Measurements from ENCODE around the gene ABR.
"Not testable (repeated sequence)": the region's sequence is repeated elsewhere in the genome, so short reads cannot be mapped to it uniquely, and the experiment has no call there.

The ABR gene

GRCh38 chr17:1199271-1199743 is 19.5 kb upstream of the ABR start:
- not testable (repeated sequence) for DNase-seq

DNA sequence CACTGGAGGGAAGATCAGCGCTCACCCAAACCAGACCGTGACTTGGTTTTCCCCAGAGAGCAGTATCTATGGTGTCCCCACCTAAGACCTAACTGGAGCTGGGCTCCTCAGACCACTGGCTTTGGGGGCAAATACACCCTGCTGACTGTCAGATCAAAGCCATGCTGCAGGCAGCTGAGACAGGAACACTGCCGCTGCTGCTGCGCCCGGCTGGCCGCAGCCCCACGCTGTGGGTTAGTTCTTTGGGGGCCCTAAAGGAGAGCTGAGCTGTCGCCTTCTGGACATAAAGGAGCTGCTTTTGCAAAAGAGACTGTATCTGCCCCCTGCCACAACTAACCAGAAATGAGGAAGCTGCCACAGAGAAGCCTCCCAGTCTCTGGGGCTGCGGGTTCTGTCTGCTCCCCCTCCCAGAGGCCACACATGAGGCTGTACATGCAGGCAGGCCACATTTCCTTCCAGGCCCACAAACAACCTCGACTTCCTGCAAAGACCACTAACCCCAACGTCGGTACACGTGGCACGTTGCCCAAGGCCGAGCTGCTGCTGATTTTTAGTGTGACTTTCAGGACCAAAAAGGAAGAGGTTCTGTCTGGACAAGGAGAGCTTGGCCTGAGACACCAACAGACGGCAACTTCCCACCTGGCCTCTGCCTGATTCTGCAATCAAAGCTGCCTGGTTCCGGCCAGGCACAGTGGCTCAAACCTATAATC is 18.2 kb upstream of the ABR start:
- DNase-seq = peak; percentile 92

- peak; percentile 86 for DNase-seq
These were observed 17.6 kb upstream of the ABR start for GRCh38 chr17:1197379-1197778.

- no peak for DNase-seq
These were observed 17.2 kb upstream of the ABR start for GRCh38 chr17:1196946-1197345.

DNA sequence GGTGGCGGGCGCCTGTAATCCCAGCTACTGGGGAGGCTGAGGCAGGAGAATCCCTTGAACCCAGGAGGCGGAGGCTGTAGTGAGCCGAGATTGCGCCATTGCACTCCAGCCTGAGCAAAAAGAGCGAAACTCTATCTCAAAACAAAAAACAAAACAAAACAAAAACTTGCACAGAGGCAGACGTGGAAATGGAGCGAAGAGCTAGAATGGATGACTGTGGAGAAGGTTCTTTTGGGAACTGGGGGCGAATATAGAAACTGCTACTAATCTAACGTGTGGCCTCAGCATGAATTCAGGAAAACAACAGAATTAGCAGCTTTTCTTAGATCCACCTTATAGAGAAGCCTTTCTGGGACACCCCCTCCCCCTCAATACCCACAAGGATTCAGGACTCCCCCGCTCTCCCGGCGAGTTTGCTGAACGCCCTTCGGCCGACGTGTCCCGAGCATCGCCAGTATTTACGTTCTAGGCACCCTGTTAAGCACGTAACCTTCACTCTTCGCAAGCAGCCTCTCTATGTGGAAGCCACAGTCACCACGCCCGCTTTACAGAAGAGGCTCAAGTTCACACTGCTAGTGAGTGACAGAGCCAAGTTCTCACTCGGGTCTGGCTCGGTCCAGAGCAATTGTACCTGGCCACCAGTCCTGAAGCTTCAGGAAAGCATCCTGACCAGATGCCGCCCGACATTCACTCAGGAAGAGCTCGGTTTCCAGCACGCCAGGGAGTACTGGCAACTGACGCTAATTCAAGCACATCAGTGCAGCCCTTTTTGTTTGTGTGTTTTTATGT is 13.3 kb upstream of the ABR start:
- DNase-seq = no peak

- no peak for DNase-seq
These were observed 11.1 kb upstream of the ABR start for GRCh38 chr17:1190751-1191331.

GRCh38 chr17:1188812-1189504 is 9.2 kb upstream of the ABR start:
- DNase-seq = no peak

- DNase-seq = peak; percentile 81
These were observed 7.4 kb upstream of the ABR start for GRCh38 chr17:1186923-1187771.

GRCh38 chr17:1186214-1186820 is 6.5 kb upstream of the ABR start:
- DNase-seq = no peak

- DNase-seq = no peak
These were observed 3.5 kb upstream of the ABR start for GRCh38 chr17:1183171-1183873.

GRCh38 chr17:1182811-1183170 is 3.0 kb upstream of the ABR start:
- DNase-seq = no peak

DNA sequence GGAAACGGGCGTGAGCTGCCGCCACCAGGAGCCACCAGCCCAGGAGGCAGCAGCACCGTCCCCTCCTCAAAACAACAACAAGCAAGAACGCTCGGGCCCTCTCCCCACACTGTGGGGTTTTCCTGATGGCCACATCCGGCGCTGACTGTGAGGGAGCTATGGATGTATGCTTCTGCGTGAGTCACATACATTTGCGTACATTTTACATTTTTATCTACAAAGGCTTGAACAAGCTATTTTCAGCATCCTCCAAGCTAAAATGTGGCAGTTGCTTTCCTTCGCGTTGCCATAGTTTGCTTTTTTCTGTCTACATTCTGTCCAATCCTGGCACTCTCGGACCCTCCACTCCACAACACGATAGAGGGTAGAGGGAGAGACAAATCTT is 2.0 kb upstream of the ABR start:
- no peak for DNase-seq

GRCh38 chr17:1180958-1181752 is 1.4 kb upstream of the ABR start:
- no peak for DNase-seq

GRCh38 chr17:1179112-1179817 is 516 bp downstream of the ABR start:
- no peak for DNase-seq

- no peak for DNase-seq
These were observed 2.6 kb downstream of the ABR start for GRCh38 chr17:1177016-1177700.

DNA sequence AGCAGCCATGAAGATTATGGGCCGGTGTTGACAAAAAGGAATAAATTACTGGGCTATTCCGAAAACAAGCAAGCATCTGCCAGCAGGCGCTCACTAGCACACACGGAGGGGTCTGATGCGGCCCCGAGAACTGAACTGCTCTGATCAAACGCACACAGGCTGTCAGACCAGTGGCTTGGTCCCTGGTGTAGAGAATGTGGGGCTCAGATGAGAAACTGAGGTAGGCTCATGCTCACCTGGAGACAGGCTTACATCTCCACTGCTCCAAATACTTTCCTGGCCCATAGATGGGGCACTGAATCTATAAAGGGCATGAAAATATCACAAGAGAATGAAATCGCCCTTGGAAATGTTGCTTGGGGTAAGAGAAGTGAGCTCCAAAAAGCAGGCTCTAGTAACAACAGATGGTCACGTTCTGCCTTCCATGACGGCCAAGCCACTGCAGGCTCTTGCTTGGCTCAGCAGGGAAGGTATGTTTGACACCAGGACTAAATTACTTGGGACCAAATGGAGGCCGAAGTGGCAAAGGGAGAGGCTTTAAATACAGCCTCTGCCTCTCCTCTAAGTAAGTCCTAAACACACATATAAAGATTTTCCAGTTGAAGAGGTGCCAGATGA is 5.4 kb downstream of the ABR start:
- no peak for DNase-seq

DNA sequence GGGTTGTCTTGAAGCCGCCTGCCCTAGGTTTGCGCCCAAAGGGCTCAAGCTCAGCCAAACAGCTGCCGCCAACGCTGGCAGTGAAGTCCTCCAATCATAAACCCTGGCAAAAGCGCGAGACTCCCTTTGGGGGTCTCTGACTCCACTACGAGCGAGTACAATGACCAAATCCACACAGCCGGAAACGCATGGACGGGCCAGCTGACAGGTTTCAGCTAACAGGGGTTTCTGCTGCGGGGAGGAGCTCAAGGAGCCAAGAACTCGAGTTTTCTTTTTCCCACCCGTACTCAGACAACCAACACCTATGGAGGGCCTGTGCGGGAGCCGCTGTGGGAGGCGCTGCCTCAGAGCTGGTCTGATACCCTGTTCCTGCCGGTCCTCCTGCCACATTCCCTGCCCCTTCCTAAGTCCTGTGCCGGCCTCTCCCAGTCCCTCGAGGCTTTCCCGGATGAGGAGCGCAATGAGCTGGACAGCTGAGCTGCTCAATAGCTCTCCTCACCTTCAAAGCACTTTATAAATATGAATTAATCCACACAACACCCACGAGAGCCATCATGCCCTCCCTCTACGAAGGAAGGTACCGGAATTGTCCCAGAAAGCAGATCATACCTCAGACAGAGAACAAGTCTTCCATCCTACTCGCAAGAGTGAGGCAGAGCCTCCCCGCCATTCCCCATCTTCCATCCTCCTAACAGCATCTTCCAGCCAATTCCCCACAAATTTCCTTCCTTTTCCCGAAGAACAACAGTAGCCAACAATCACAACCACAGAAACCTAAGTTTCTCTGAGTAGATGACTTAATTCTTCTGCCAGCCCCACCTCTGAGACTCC is 6.1 kb downstream of the ABR start:
- no peak for DNase-seq

DNA sequence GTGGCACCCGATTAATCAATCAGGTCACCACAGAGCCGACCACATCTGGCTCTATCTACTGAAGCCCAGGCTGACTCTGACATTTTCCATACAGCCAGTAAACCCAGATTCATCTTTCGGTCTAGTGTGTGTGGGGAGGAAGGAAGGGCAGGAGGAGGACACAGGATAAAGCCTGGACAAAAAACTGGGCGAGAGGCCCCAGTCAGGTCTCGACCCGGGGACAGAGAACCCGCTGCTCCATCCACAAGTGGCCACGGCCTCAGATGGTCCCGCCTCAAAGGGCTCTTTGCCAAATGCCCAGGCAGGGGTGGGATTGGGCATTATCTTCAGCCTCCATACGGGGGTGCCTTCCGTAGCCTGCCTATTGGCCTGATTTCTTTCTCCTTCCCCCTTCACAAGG is 7.8 kb downstream of the ABR start:
- DNase-seq = no peak
